ENCODE measurements around the gene NUMBL. TPM values are rescaled to one million over a fixed set of nuclear protein-coding genes. Genes with fewer than 3 reads are reported as not detected.

NUMBL gene
- total RNA-seq, 4 donors from 2014 or later: 5.5 to 16.7 (median 14.1) TPM

- intact Hi-C loops (cut with DNase I; ENCODE audit: low total_unique reads): no loop called here
- DNase-seq: no peak
- Histone ChIP-seq H3K9me3 (no peaks in the 10 kb centered on the region), H3K27ac (no peak overlapping the region), H3K4me3 (no peak overlapping the region), H3K4me1 (peaks cover 0 to 4% of the 10 kb centered on the region in 2 donors), H3K27me3 (no peaks in the 10 kb centered on the region), H3K36me3 (peaks cover 0 to 77% of the 10 kb centered on the region in 2 donors)
- ATAC-seq: peak; percentile 58 to 73
- TF ChIP-seq CTCF (IDR thresholded peaks at IDR 0.05 in 4 of 5, conservative IDR thresholded peaks at IDR 0.05 in 1 of 5) (no peak), POLR2A (IDR thresholded peaks at IDR 0.05) (no peak)
- in situ Hi-C loops (cut with MboI; ENCODE audit: low sequenced_read_pairs in 4 of 4): loop anchor here in 3 of 4 donors (25.0 kb wide), 2 partner anchors 463 to 588 kb away; partner anchors contain the start of gene HNRNPUL1 (in 1 of the 3)
Measured at GRCh38 chr19:40674291-40674690, 16.2 kb downstream of the NUMBL start.

- ATAC-seq: no peak
- no peak for DNase-seq
- H3K27ac ChIP-seq: no peak overlapping the region
- TF ChIP-seq CTCF (IDR thresholded peaks at IDR 0.05 in 4 of 5, conservative IDR thresholded peaks at IDR 0.05 in 1 of 5): no peak
- no peak for TF ChIP-seq POLR2A (IDR thresholded peaks at IDR 0.05)
- H3K36me3 ChIP-seq: peaks cover 0 to 74% of the 10 kb centered on the region in 2 donors
- intact Hi-C loops (cut with DNase I; ENCODE audit: low total_unique reads): no loop called here
- no peaks in the 10 kb centered on the region for H3K9me3 ChIP-seq
- no peak overlapping the region for H3K4me3 ChIP-seq
- H3K4me1 ChIP-seq: peaks cover 0 to 4% of the 10 kb centered on the region in 2 donors
- H3K27me3 ChIP-seq: no peaks in the 10 kb centered on the region
- in situ Hi-C loops (cut with MboI; ENCODE audit: low sequenced_read_pairs in 4 of 4): loop anchor here in 3 of 4 donors (25.0 kb wide), 2 partner anchors 464 to 589 kb away; partner anchors contain the start of gene HNRNPUL1 (in 1 of the 3)
Measured at GRCh38 chr19:40673397-40673796, 17.1 kb downstream of the NUMBL start.

- DNase-seq (no peak), ATAC-seq (no peak)
- H3K4me3 ChIP-seq: no peak overlapping the region
- in situ Hi-C loops (cut with MboI; ENCODE audit: low sequenced_read_pairs in 4 of 4): loop anchor here in 3 of 4 donors (25.0 kb wide), 2 partner anchors 465 to 590 kb away; partner anchors contain the start of gene HNRNPUL1 (in 1 of the 3)
- H3K27me3 ChIP-seq: no peaks in the 10 kb centered on the region
- peaks cover 0 to 4% of the 10 kb centered on the region in 2 donors for H3K4me1 ChIP-seq
- intact Hi-C loops (cut with DNase I; ENCODE audit: low total_unique reads): no loop called here
- peaks cover 0 to 69% of the 10 kb centered on the region in 2 donors for H3K36me3 ChIP-seq
- TF ChIP-seq POLR2A (IDR thresholded peaks at IDR 0.05): no peak
- TF ChIP-seq CTCF (IDR thresholded peaks at IDR 0.05 in 4 of 5, conservative IDR thresholded peaks at IDR 0.05 in 1 of 5): no peak
- no peaks in the 10 kb centered on the region for H3K9me3 ChIP-seq
- no peak overlapping the region for H3K27ac ChIP-seq
Measured at GRCh38 chr19:40672573-40673299, 17.7 kb downstream of the NUMBL start.

- intact Hi-C loops (cut with DNase I; ENCODE audit: low total_unique reads) (no loop called here), in situ Hi-C loops (cut with MboI; ENCODE audit: low sequenced_read_pairs in 4 of 4) (loop anchor here in 3 of 4 donors (25.0 kb wide), 2 partner anchors 465 to 590 kb away; partner anchors contain the start of gene HNRNPUL1 (in 1 of the 3))
- peaks cover 0 to 4% of the 10 kb centered on the region in 2 donors for H3K4me1 ChIP-seq
- peak overlapping the region in 3 of 4 donors; percentile 1 to 54 (median 10) for H3K27ac ChIP-seq
- no peak overlapping the region for H3K4me3 ChIP-seq
- no peak for DNase-seq
- no peak for ATAC-seq
- no peaks in the 10 kb centered on the region for H3K27me3 ChIP-seq
- H3K9me3 ChIP-seq: no peaks in the 10 kb centered on the region
- peaks cover 0 to 62% of the 10 kb centered on the region in 2 donors for H3K36me3 ChIP-seq
- no peak for TF ChIP-seq CTCF (IDR thresholded peaks at IDR 0.05 in 4 of 5, conservative IDR thresholded peaks at IDR 0.05 in 1 of 5)
- TF ChIP-seq POLR2A (IDR thresholded peaks at IDR 0.05): no peak
Measured at GRCh38 chr19:40672038-40672437, 18.4 kb downstream of the NUMBL start.

Measured in gastrocnemius medialis (tissue), 4 donors.